GM12892 (cell line): ENCODE measurements around the gene NFIB.

Source experiments
- DNase-seq: peaks from one replicate; pipeline ENCODE4 v3.0.0; 2011; ENCODE audit not compliant: insufficient read length
- FAIRE-seq: peaks from 2 replicates; lab custom pipeline; 2011; peaks lifted over from hg19 to GRCh38; lab: Jason Lieb, UNC
- POLR2A ChIP-seq: IDR thresholded peaks from 2 replicates; pipeline ENCODE4 v1.6.1; 2011; ENCODE audit warnings: low read depth, low read length, control low read depth
- POLR2AphosphoS5 ChIP-seq: IDR thresholded peaks from 2 replicates; pipeline ENCODE4 v1.6.1; 2011; ENCODE audit warnings: low read depth, low read length, control low read depth
- TAF1 ChIP-seq: IDR thresholded peaks from 2 replicates; pipeline ENCODE4 v1.6.1; 2011; ENCODE audit warnings: low read depth, mild to moderate bottlenecking, control low read depth, low read length, borderline replicate concordance

The NFIB gene

GRCh38 chr9:14221119-14221518, 92.8 kb downstream of the NFIB start:
- TF ChIP-seq POLR2A = no peak
- no peak for TF ChIP-seq TAF1
- no peak for TF ChIP-seq POLR2AphosphoS5
- DNase-seq = no peak

DNA sequence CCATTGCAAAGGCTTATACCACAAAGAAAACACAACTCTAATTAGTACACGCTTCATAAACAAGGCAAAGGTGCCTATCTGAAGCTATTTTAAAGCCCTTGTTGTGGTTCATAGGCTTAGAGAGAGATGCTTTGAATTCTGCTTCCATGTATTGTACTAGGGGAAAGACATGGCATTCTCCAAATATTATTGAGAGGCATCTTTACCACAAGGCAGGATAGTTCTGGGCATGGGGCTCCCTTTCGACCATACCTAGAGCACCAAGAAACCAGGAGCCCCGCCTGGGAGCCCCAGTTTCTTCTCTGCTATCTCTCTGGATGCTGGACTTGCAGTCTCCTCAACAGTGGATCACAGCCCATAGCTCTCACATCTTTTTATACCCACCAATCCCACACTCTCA, 93.7 kb downstream of the NFIB start:
- TF ChIP-seq POLR2AphosphoS5 = no peak
- no peak for TF ChIP-seq TAF1
- TF ChIP-seq POLR2A = no peak
- FAIRE-seq (no peak), DNase-seq (no peak)

More at GRCh38 chr9:14221119-14221518, 92.8 kb downstream of the NFIB start:
- FAIRE-seq = no peak

GRCh38 chr9:14219850-14220249, 94.1 kb downstream of the NFIB start:
- TF ChIP-seq POLR2A = no peak
- no peak for TF ChIP-seq POLR2AphosphoS5
- no peak for TF ChIP-seq TAF1
- no peak for DNase-seq
- FAIRE-seq = no peak

DNA sequence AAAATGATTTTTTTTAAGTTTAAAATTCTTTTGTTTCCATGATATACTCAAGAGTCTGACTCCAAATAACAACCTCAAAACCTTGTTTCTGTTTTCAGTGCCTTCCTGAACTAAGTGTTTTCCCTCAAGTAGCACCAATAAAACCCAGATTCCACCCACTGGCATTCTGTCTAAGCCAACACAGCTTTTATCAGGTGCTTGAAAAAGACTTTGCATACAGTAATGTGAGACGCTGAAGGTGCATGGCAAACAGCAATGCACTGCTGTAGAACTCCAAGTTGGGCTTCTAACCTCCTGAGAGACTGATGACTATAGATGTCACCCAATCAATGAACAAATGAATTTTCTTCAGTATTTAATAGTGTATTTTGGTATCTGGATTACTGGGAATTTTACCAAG, 95.7 kb downstream of the NFIB start:
- TF ChIP-seq POLR2AphosphoS5 = no peak
- TF ChIP-seq TAF1 = no peak
- no peak for TF ChIP-seq POLR2A
- DNase-seq (no peak), FAIRE-seq (no peak)

DNA sequence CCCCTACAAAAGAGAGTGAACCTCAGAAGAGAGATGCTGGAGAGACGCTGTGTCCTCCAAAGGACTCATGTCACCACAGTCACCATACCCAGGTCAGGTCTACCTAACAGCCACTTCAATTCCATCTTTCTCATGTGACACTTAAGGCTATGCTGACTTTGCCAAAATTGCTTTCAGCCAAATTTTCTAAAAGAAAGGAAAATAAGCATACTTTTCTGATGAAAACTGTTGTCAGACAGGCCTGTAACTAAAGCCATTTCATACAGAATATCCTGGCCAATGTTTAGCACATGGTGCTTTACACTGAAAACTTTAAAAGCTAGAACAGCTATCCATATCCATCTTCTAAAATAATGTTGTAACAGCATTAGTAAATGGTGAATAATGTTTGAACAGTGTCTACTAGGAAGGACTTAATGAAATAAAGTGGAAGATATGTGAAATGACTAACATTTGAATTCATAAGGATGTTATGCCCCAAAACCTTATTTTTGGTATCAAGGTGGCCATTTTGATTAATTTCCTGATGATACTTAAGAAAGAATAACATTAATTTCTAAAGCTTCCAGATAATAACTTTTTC, 97.2 kb downstream of the NFIB start:
- DNase-seq = no peak
- FAIRE-seq = no peak
- TF ChIP-seq POLR2AphosphoS5 (no peak), POLR2A (no peak), TAF1 (no peak)

DNA sequence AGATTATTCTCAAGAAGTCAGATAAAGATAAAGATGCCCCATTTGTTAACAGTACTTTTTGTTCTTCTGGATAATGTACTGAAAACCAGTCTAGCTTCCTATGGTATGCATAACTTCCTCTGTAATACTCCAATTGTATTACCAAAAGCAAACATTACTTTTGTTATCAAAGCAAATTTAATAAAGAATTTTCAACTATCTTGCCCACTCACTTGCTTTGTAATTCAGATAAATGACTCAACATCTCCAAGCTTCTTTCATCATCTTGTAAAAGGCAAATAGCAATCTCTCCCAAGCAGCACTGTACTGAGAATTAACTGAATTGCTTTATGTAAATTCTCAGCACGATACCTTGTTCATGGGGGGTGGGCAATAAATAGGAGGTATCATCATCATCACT, 98.3 kb downstream of the NFIB start:
- TF ChIP-seq POLR2AphosphoS5 (no peak), POLR2A (no peak), TAF1 (no peak)
- no peak for FAIRE-seq
- DNase-seq = no peak

GRCh38 chr9:14214693-14215092, 99.2 kb downstream of the NFIB start:
- FAIRE-seq = no peak
- TF ChIP-seq POLR2AphosphoS5 (no peak), TAF1 (no peak), POLR2A (no peak)
- DNase-seq = no peak

GRCh38 chr9:14214065-14214684, 99.8 kb downstream of the NFIB start:
- no peak for DNase-seq

GRCh38 chr9:14213504-14213903, 100.4 kb downstream of the NFIB start:
- TF ChIP-seq POLR2A = no peak
- FAIRE-seq = no peak
- no peak for DNase-seq

More at GRCh38 chr9:14214065-14214684, 99.8 kb downstream of the NFIB start:
- TF ChIP-seq POLR2A (no peak), TAF1 (no peak), POLR2AphosphoS5 (no peak)
- no peak for FAIRE-seq

GRCh38 chr9:14212697-14213420, 101.1 kb downstream of the NFIB start:
- TF ChIP-seq POLR2A (no peak), TAF1 (no peak), POLR2AphosphoS5 (no peak)
- FAIRE-seq (no peak), DNase-seq (no peak)

- no peak for DNase-seq
- TF ChIP-seq POLR2A (no peak), TAF1 (no peak), POLR2AphosphoS5 (no peak)
- FAIRE-seq = no peak
These were observed 101.9 kb downstream of the NFIB start for GRCh38 chr9:14212077-14212476.

GRCh38 chr9:14211564-14211963, 102.4 kb downstream of the NFIB start:
- no peak for FAIRE-seq
- no peak for TF ChIP-seq POLR2A
- no peak for DNase-seq

DNA sequence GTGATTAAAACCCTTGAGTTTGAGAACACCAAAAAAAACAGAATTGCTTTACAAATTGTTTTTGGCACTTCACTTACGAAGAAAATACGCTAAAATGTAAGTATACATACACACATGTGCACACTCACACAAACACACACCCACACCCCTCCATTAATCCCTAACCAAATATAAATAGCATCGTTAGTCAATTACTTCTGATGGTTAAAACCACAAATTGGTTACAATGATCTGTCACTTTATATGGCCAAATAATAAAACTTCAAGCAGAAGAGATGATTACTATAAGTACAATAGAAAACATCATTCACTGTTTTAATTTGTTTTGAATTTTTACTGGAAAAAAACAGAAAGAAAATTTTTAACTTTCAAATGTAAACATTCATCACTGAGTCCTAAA, 103.5 kb downstream of the NFIB start:
- no peak for FAIRE-seq
- TF ChIP-seq POLR2AphosphoS5 (no peak), POLR2A (no peak), TAF1 (no peak)

More for the DNA sequence above, 103.5 kb downstream of the NFIB start:
- DNase-seq = no peak
